GM23338 (cell line): ENCODE measurements around the gene PUS1. TPM values are rescaled to one million over a fixed set of nuclear protein-coding genes. Genes with fewer than 3 reads are reported as not detected.

ENCODE experiments used
- ATAC-seq: fragments of 200-7000 bp; cut with Tn5 transposase; 3 replicates; pipeline ENCODE4 v1.9.1; 2020
- DNase-seq: peaks from one replicate; pipeline ENCODE4 v3.0.0-alpha.2; 2015; ENCODE audit warnings: low spot score
- H2AFZ ChIP-seq: fragments of 200-600 bp; sonication (generic); 2 replicates; pipeline ENCODE4 v1.8.0; 2016; ENCODE audit warnings: antibody characterized with exemption, mild to moderate bottlenecking, moderate library complexity
- H3F3A ChIP-seq: fragments of 200-600 bp; sonication (generic); replicated peaks from 2 replicates; pipeline ENCODE4 v1.8.0; 2017; ENCODE audit warnings: antibody characterized with exemption, mixed run types, low read depth
- H3K27ac ChIP-seq: fragments of 200-600 bp; sonication (generic); 2 replicates; pipeline ENCODE4 v1.6.1; 2016; ENCODE audit warnings: low read depth
- H3K27me3 ChIP-seq: fragments of 200-600 bp; sonication (generic); 2 replicates; pipeline ENCODE4 v1.8.0; 2016; ENCODE audit warnings: mild to moderate bottlenecking, mixed run types, moderate library complexity; ENCODE audit not compliant: insufficient read depth
- H3K36me3 ChIP-seq: fragments of 200-600 bp; sonication (generic); 2 replicates; pipeline ENCODE4 v1.8.0; 2016; ENCODE audit warnings: mild to moderate bottlenecking; ENCODE audit not compliant: insufficient read depth
- H3K4me1 ChIP-seq: fragments of 200-600 bp; sonication (generic); 2 replicates; pipeline ENCODE4 v1.8.0; 2016; ENCODE audit warnings: mild to moderate bottlenecking, moderate library complexity; ENCODE audit not compliant: insufficient read depth
- H3K4me2 ChIP-seq: fragments of 200-600 bp; sonication (generic); 2 replicates; pipeline ENCODE4 v1.7.1; 2017; ENCODE audit warnings: mixed run types
- H3K4me3 ChIP-seq: fragments of 200-600 bp; sonication (generic); 2 replicates; pipeline ENCODE4 v1.6.1; 2016; ENCODE audit warnings: mixed run types
- H3K79me2 ChIP-seq: fragments of 200-600 bp; sonication (generic); replicated peaks from 2 replicates; pipeline ENCODE4 v1.8.0; 2017; ENCODE audit warnings: mild to moderate bottlenecking; ENCODE audit not compliant: insufficient read depth
- H3K9me2 ChIP-seq: fragments of 200-600 bp; sonication (generic); 2 replicates; pipeline ENCODE4 v1.8.0; 2017; ENCODE audit not compliant: insufficient read depth
- H4K20me1 ChIP-seq: fragments of 200-600 bp; sonication (generic); replicated peaks from 2 replicates; pipeline ENCODE4 v1.8.0; 2017; ENCODE audit warnings: mild to moderate bottlenecking; ENCODE audit not compliant: insufficient read depth
- H3K27ac Mint-ChIP-seq: 2 replicates; pipeline ENCODE4 v1.8.0; 2020; ENCODE audit warnings: inconsistent platforms, mild to moderate bottlenecking, moderate library complexity, mixed read lengths
- H3K27me3 Mint-ChIP-seq: 3 replicates; pipeline ENCODE4 v1.8.0; 2022; ENCODE audit warnings: low read depth, mild to moderate bottlenecking, moderate library complexity, mixed read lengths, inconsistent platforms; ENCODE audit not compliant: insufficient read depth, poor library complexity
- H3K36me3 Mint-ChIP-seq: 3 replicates; pipeline ENCODE4 v1.8.0; 2021; ENCODE audit warnings: low read depth, mild to moderate bottlenecking, inconsistent platforms, moderate library complexity, mixed read lengths
- H3K4me1 Mint-ChIP-seq: 3 replicates; pipeline ENCODE4 v1.8.0; 2020; ENCODE audit warnings: mild to moderate bottlenecking, inconsistent platforms, mixed read lengths
- H3K4me3 Mint-ChIP-seq: 3 replicates; pipeline ENCODE4 v1.8.0; 2021; ENCODE audit warnings: moderate library complexity, mild to moderate bottlenecking, inconsistent platforms, mixed read lengths
- H3K9me3 Mint-ChIP-seq: 3 replicates; pipeline ENCODE4 v1.8.0; 2020; ENCODE audit warnings: moderate library complexity, mild to moderate bottlenecking, inconsistent platforms, mixed read lengths
- CREB1 ChIP-seq: fragments of 250-450 bp; sonication (Bioruptor Pico); IDR thresholded peaks from 2 replicates; pipeline ENCODE4 v1.5.0; 2020; ENCODE audit warnings: low read depth, mild to moderate bottlenecking, moderate library complexity
- EZH2 ChIP-seq: fragments of 200-600 bp; sonication (generic); IDR thresholded peaks from one replicate; pipeline ENCODE4 v1.8.0; 2017; ENCODE audit warnings: antibody characterized with exemption, mild to moderate bottlenecking, low read depth; ENCODE audit not compliant: unreplicated experiment
- EZH2phosphoT487 ChIP-seq: fragments of 200-600 bp; sonication (generic); IDR thresholded peaks from one replicate; pipeline ENCODE4 v1.8.1; 2018; ENCODE audit warnings: antibody characterized with exemption; ENCODE audit not compliant: unreplicated experiment
- JUNB ChIP-seq: IDR thresholded peaks from one replicate; pipeline ENCODE4 v1.6.1; 2016; ENCODE audit warnings: antibody characterized with exemption; ENCODE audit not compliant: unreplicated experiment
- NANOG ChIP-seq: IDR thresholded peaks from 2 replicates; pipeline ENCODE4 v1.6.1; 2016; ENCODE audit warnings: antibody characterized with exemption, borderline replicate concordance
- POLR2AphosphoS5 ChIP-seq: IDR thresholded peaks from 2 replicates; pipeline ENCODE4 v1.6.1; 2016; ENCODE audit warnings: antibody characterized with exemption, low read depth
- ZNF114 ChIP-seq: fragments of 250-450 bp; sonication (Bioruptor Pico); IDR thresholded peaks from 2 replicates; pipeline ENCODE4 v1.5.0; 2020; ENCODE audit warnings: mild to moderate bottlenecking, moderate library complexity
- polyA plus RNA-seq: library from polyadenylated mRNA; unstranded; fragments of >200 nt; fragmentation: Nextera tagmentation; extraction: Ambion mirVana; gene quantifications from 2 replicates; pipeline ENCODE4 v1.2.1, GENCODE V29; 2016
- total RNA-seq: library from RNA; depleted of rRNA; stranded (reverse); fragments of >200 nt; shearing (Covaris generic); gene quantifications from 2 replicates; pipeline ENCODE4 v1.2.3, GENCODE V29; 2014
- TF ChIP-seq, protein P1 (sequence below): fragments of 250-450 bp; sonication (Bioruptor Pico); IDR thresholded peaks from 2 replicates; pipeline ENCODE4 v1.5.0; 2020; ENCODE audit warnings: mild to moderate bottlenecking, moderate library complexity
- TF ChIP-seq, protein P2 (sequence below): IDR thresholded peaks from one replicate; pipeline ENCODE4 v1.6.1; 2018; ENCODE audit warnings: antibody characterized with exemption; ENCODE audit not compliant: unreplicated experiment
- TF ChIP-seq, protein P3 (sequence below), 2 experiments: fragments of 200-600 bp in 1 of 2; sonication (generic) in 1 of 2; conservative IDR thresholded peaks; 2 replicates each; pipeline versions ENCODE4 v1.5.1 to v1.6.1; 2016 to 2017; ENCODE audit warnings: antibody characterized with exemption in 2 of 2, low read depth in 2 of 2, mild to moderate bottlenecking in 2 of 2, moderate library complexity in 1 of 2

Gene PUS1
- total and polyA plus RNA-seq, 2 experiments from 2014 or later, result 52.4 to 73.0 TPM

DNA sequence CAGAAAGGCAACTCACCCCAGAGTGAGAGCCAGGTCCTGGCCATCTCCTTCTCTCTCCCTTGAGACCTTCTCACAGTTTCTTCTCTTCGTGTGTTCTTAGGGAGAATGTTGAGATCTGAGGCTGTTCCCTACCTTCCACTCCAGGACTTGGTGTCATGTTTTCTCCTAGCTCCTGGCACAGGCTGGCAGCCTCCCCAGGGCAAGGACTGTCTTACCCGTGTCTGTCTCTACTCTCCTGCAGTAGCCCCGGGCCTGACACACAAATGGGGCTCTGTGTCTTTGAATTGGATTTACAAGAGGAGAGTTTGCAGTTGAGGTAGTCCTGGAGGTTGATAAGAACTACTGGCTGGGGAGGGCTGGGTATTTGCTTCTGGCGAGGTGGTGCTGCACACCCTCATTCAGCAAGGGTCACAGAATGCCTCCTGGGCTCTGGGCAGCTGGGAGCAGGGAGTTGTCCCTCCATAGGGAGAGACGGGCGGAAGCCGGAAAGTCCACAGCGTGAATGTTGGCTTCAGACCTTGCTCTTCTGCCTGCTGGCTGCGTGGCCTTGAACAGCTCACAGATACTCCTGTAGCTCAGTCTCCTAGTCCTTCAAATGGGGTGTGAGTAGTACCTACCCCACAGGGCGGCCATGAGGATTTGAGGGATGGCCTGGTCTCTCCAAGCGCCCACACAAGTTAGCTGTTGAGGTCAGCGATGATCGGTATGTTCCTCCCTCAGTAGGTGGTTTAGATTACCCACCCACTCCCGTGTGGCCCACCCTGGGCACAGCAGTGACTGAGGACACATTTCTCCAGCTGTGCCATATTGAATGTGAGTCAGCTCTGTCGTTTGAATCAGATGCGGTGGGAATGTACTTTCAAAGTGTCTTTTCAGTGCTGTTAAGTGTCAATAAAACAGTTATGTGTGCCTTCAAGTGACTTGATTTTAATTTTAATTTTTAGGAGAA is 30.8 kb downstream of the PUS1 start:
- Mint-ChIP-seq H3K4me3 (no peak overlapping the region), H3K27ac (peak overlapping the region; percentile 51; the same call in 1 of the 2 replicates), H3K9me3 (no peaks in the 10 kb centered on the region), H3K36me3 (peaks cover 13% of the 10 kb centered on the region), H3K27me3 (peaks cover 2% of the 10 kb centered on the region), H3K4me1 (peaks cover 6% of the 10 kb centered on the region)
- no peak for DNase-seq
- Histone ChIP-seq H3K4me1 (no peaks in the 10 kb centered on the region), H3K4me2 (no peak overlapping the region), H3K36me3 (peaks cover 5% of the 10 kb centered on the region; the same call in 1 of the 2 replicates), H3K4me3 (no peak overlapping the region), H3F3A (0 out of 2 replicates have a peak, but pooled peaks cover 3% of the 10 kb centered on the region), H4K20me1 (peaks cover 39% of the 10 kb centered on the region), H3K9me2 (no peaks in the 10 kb centered on the region), H2AFZ (no peak overlapping the region), H3K79me2 (peaks cover 87% of the 10 kb centered on the region), H3K27ac (no peak overlapping the region), H3K27me3 (no peaks in the 10 kb centered on the region)
- no peak for ATAC-seq
- TF ChIP-seq JUNB (no peak), POLR2AphosphoS5 (no peak), NANOG (no peak), EZH2phosphoT487 (no peak), CREB1 (CRISPR knock-in tag) (no peak), ZNF114 (no peak), EZH2 (no peak)
- TF ChIP-seq, protein P1, sequence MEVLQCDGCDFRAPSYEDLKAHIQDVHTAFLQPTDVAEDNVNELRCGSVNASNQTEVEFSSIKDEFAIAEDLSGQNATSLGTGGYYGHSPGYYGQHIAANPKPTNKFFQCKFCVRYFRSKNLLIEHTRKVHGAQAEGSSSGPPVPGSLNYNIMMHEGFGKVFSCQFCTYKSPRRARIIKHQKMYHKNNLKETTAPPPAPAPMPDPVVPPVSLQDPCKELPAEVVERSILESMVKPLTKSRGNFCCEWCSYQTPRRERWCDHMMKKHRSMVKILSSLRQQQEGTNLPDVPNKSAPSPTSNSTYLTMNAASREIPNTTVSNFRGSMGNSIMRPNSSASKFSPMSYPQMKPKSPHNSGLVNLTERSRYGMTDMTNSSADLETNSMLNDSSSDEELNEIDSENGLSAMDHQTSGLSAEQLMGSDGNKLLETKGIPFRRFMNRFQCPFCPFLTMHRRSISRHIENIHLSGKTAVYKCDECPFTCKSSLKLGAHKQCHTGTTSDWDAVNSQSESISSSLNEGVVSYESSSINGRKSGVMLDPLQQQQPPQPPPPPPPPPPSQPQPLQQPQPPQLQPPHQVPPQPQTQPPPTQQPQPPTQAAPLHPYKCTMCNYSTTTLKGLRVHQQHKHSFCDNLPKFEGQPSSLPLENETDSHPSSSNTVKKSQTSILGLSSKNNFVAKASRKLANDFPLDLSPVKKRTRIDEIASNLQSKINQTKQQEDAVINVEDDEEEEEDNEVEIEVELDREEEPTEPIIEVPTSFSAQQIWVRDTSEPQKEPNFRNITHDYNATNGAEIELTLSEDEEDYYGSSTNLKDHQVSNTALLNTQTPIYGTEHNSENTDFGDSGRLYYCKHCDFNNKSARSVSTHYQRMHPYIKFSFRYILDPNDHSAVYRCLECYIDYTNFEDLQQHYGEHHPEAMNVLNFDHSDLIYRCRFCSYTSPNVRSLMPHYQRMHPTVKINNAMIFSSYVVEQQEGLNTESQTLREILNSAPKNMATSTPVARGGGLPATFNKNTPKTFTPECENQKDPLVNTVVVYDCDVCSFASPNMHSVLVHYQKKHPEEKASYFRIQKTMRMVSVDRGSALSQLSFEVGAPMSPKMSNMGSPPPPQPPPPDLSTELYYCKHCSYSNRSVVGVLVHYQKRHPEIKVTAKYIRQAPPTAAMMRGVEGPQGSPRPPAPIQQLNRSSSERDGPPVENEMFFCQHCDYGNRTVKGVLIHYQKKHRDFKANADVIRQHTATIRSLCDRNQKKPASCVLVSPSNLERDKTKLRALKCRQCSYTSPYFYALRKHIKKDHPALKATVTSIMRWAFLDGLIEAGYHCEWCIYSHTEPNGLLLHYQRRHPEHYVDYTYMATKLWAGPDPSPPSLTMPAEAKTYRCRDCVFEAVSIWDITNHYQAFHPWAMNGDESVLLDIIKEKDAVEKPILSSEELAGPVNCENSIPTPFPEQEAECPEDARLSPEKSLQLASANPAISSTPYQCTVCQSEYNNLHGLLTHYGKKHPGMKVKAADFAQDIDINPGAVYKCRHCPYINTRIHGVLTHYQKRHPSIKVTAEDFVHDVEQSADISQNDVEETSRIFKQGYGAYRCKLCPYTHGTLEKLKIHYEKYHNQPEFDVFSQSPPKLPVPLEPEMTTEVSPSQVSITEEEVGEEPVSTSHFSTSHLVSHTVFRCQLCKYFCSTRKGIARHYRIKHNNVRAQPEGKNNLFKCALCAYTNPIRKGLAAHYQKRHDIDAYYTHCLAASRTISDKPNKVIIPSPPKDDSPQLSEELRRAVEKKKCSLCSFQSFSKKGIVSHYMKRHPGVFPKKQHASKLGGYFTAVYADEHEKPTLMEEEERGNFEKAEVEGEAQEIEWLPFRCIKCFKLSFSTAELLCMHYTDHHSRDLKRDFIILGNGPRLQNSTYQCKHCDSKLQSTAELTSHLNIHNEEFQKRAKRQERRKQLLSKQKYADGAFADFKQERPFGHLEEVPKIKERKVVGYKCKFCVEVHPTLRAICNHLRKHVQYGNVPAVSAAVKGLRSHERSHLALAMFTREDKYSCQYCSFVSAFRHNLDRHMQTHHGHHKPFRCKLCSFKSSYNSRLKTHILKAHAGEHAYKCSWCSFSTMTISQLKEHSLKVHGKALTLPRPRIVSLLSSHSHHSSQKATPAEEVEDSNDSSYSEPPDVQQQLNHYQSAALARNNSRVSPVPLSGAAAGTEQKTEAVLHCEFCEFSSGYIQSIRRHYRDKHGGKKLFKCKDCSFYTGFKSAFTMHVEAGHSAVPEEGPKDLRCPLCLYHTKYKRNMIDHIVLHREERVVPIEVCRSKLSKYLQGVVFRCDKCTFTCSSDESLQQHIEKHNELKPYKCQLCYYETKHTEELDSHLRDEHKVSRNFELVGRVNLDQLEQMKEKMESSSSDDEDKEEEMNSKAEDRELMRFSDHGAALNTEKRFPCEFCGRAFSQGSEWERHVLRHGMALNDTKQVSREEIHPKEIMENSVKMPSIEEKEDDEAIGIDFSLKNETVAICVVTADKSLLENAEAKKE (CRISPR knock-in tag), result no peak
- TF ChIP-seq, protein P2, sequence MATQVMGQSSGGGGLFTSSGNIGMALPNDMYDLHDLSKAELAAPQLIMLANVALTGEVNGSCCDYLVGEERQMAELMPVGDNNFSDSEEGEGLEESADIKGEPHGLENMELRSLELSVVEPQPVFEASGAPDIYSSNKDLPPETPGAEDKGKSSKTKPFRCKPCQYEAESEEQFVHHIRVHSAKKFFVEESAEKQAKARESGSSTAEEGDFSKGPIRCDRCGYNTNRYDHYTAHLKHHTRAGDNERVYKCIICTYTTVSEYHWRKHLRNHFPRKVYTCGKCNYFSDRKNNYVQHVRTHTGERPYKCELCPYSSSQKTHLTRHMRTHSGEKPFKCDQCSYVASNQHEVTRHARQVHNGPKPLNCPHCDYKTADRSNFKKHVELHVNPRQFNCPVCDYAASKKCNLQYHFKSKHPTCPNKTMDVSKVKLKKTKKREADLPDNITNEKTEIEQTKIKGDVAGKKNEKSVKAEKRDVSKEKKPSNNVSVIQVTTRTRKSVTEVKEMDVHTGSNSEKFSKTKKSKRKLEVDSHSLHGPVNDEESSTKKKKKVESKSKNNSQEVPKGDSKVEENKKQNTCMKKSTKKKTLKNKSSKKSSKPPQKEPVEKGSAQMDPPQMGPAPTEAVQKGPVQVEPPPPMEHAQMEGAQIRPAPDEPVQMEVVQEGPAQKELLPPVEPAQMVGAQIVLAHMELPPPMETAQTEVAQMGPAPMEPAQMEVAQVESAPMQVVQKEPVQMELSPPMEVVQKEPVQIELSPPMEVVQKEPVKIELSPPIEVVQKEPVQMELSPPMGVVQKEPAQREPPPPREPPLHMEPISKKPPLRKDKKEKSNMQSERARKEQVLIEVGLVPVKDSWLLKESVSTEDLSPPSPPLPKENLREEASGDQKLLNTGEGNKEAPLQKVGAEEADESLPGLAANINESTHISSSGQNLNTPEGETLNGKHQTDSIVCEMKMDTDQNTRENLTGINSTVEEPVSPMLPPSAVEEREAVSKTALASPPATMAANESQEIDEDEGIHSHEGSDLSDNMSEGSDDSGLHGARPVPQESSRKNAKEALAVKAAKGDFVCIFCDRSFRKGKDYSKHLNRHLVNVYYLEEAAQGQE, result no peak
- TF ChIP-seq, protein P3, sequence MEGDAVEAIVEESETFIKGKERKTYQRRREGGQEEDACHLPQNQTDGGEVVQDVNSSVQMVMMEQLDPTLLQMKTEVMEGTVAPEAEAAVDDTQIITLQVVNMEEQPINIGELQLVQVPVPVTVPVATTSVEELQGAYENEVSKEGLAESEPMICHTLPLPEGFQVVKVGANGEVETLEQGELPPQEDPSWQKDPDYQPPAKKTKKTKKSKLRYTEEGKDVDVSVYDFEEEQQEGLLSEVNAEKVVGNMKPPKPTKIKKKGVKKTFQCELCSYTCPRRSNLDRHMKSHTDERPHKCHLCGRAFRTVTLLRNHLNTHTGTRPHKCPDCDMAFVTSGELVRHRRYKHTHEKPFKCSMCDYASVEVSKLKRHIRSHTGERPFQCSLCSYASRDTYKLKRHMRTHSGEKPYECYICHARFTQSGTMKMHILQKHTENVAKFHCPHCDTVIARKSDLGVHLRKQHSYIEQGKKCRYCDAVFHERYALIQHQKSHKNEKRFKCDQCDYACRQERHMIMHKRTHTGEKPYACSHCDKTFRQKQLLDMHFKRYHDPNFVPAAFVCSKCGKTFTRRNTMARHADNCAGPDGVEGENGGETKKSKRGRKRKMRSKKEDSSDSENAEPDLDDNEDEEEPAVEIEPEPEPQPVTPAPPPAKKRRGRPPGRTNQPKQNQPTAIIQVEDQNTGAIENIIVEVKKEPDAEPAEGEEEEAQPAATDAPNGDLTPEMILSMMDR (conservative IDR thresholded peaks at IDR 0.05; ENCODE audit: low read depth in 2 of 2), result no peak
